HG02970 (cell line): ENCODE measurements around the gene ABCC10.
"Not testable (repeated sequence)": the region's sequence is repeated elsewhere in the genome, so short reads cannot be mapped to it uniquely, and the experiment has no call there.

Source experiments
- ATAC-seq: cut with Tn5 transposase; IDR thresholded peaks from one replicate; pipeline ENCODE4 v1.9.1; 2021; ENCODE audit warnings: mild to moderate bottlenecking, moderate library complexity, moderate number of reproducible peaks; ENCODE audit not compliant: unreplicated experiment, low FRiP score

ABCC10 gene

GRCh38 chr6:43494321-43494720, 67.0 kb downstream of the ABCC10 start:
- ATAC-seq, result no peak

- no peak for ATAC-seq
Observed at GRCh38 chr6:43494766-43495165, 67.4 kb downstream of the ABCC10 start.

GRCh38 chr6:43495409-43495941, 68.1 kb downstream of the ABCC10 start:
- ATAC-seq, result no peak

GRCh38 chr6:43496370-43497128, 69.2 kb downstream of the ABCC10 start:
- ATAC-seq, result no peak

- no peak for ATAC-seq
Observed at GRCh38 chr6:43497129-43497396, 69.7 kb downstream of the ABCC10 start.

- no peak for ATAC-seq
Observed at GRCh38 chr6:43497689-43498088, 70.3 kb downstream of the ABCC10 start.

- ATAC-seq, result not testable (repeated sequence)
Observed at GRCh38 chr6:43498291-43498690, 71.0 kb downstream of the ABCC10 start.

- ATAC-seq, result no peak
Observed at GRCh38 chr6:43499028-43499815, 71.9 kb downstream of the ABCC10 start.
